K562 (cell line): ENCODE measurements around the gene SULT2B1. TPM values are rescaled to one million over a fixed set of nuclear protein-coding genes. Genes with fewer than 3 reads are reported as not detected.
A peak's percentile ranks its signal among the peaks of the same experiment; 100 is the strongest.

Experiments
- ARID3A ChIP-seq: IDR thresholded peaks from 2 replicates; pipeline ENCODE4 v1.6.1; 2012; ENCODE audit warnings: low read depth, low read length, improper control_type of control experiment, borderline replicate concordance
- E2F6 ChIP-seq, 2 experiments: IDR thresholded peaks; 2 replicates each; pipeline ENCODE4 v1.6.1; 2011; ENCODE audit warnings: borderline replicate concordance in 1 of 2, control low read depth in 1 of 2, low read depth in 1 of 2, low read length in 1 of 2, mild to moderate bottlenecking in 1 of 2, mixed read lengths in 1 of 2, moderate library complexity in 1 of 2; ENCODE audit not compliant: insufficient read depth in 1 of 2, insufficient read length in 1 of 2, poor library complexity in 1 of 2, severe bottlenecking in 1 of 2; ENCODE audit errors: extremely low read depth in 1 of 2
- EP400 ChIP-seq: fragments of 450-650 bp; IDR thresholded peaks from 2 replicates; pipeline ENCODE4 v1.6.1; 2017; ENCODE audit warnings: antibody characterized with exemption, mild to moderate bottlenecking, moderate library complexity
- HMG20A ChIP-seq: fragments of 450-650 bp; formaldehyde crosslinking; conservative IDR thresholded peaks from 2 replicates; pipeline ENCODE4 v1.4.0; 2020; ENCODE audit warnings: mild to moderate bottlenecking, mixed read lengths
- RBFOX2 ChIP-seq: fragments of 200-400 bp; formaldehyde crosslinking; IDR thresholded peaks from 2 replicates; pipeline ENCODE4 v1.6.1; 2017; ENCODE audit warnings: low read depth, mild to moderate bottlenecking, low read length, moderate library complexity
- RERE ChIP-seq: sonication (generic); formaldehyde crosslinking; IDR thresholded peaks from 2 replicates; pipeline ENCODE4 v1.8.0; 2023; ENCODE audit warnings: missing genetic modification reagents, mild to moderate bottlenecking, borderline replicate concordance
- SIN3A ChIP-seq, 2 experiments: fragments of 150-350 bp in 1 of 2; IDR thresholded peaks; 2 replicates each; pipeline ENCODE4 v1.6.1; 2011 to 2016; ENCODE audit warnings: borderline replicate concordance in 2 of 2, low read depth in 2 of 2, low read length in 2 of 2, mild to moderate bottlenecking in 2 of 2, moderate library complexity in 2 of 2; ENCODE audit not compliant: control insufficient read depth in 1 of 2
- SRF ChIP-seq, 2 experiments: fragments of 250-450, 450-650 bp in 1 of 2; sonication (Bioruptor Pico) in 1 of 2; sonication (generic) in 1 of 2; formaldehyde crosslinking; IDR thresholded peaks; 2 replicates each; pipeline versions ENCODE4 v1.5.0 to v1.5.1; 2020 to 2022; ENCODE audit warnings: mild to moderate bottlenecking in 1 of 2, missing genetic modification reagents in 1 of 2
- ZBTB11 ChIP-seq, 3 experiments: fragments of 200-800 bp in 1 of 3; fragments of 250-450 bp in 1 of 3; fragments of 450-650 bp in 1 of 3; sonication (Bioruptor Pico) in 1 of 3; sonication (Bioruptor generic) in 1 of 3; formaldehyde crosslinking in 1 of 3; IDR thresholded peaks; 2 replicates each; pipeline versions ENCODE4 v1.6.1 to v1.8.0; 2016 to 2022; ENCODE audit warnings: mild to moderate bottlenecking in 2 of 3, missing genetic modification characterization in 2 of 3, missing compliant biosample characterization in 1 of 3, moderate library complexity in 1 of 3
- ZKSCAN3 ChIP-seq: fragments of 250-450 bp; sonication (Bioruptor Pico); IDR thresholded peaks from 2 replicates; pipeline ENCODE4 v1.4.0; 2020
- polyA plus RNA-seq, 8 experiments: library from polyadenylated mRNA; depleted of rRNA in 4 of 8; stranded (reverse) in 5 of 8; unstranded in 3 of 8; fragments of >200 nt; fragmentation: Nextera tagmentation in 2 of 8; fragmentation: Illumina TruSeq in 1 of 8; extraction: Ambion mirVana in 2 of 8; extraction: Trizol in 1 of 8; gene quantifications; 2 replicates each; pipeline versions ENCODE4 v1.2.1 to v1.2.3, GENCODE V29; 2011 to 2014; ENCODE audit warnings: inconsistent platforms in 1 of 8, missing spikeins in 1 of 8
- total RNA-seq, 7 experiments: library from RNA; depleted of rRNA in 6 of 7; stranded (reverse); fragments of >200 nt in 6 of 7; fragmentation: Illumina TruSeq in 2 of 7; extraction: Trizol in 2 of 7; gene quantifications; 2 replicates each; pipeline versions ENCODE4 v1.2.1 to v1.2.3, GENCODE V29; 2011 to 2021; ENCODE audit warnings: low replicate concordance in 1 of 7

The SULT2B1 gene
- total and polyA plus RNA-seq, 9 of the 15 experiments (the other 6 are each of a cell fraction or from before 2014, with no cell fraction given), result 0.09 to 0.62 (median 0.22) TPM; not detected in 2

GRCh38 chr19:48618916-48619691 lies 67.1 kb downstream of the SULT2B1 start, which contains the start of the genes RPL18 and SPHK2 (continued):
- no peak for TF ChIP-seq RERE (CRISPR knock-in tag)
- peak; percentile 100 for TF ChIP-seq RBFOX2
- TF ChIP-seq E2F6 (IDR thresholded peaks at IDR 0.05; ENCODE audit: borderline replicate concordance in 1 of 2, extremely low read depth in 1 of 2, insufficient read depth in 1 of 2, insufficient read length in 1 of 2, low read depth in 1 of 2, low read length in 1 of 2, poor library complexity in 1 of 2, severe bottlenecking in 1 of 2), result peak; percentile 74 to 79
- TF ChIP-seq SIN3A (IDR thresholded peaks at IDR 0.05; ENCODE audit: borderline replicate concordance in 2 of 2, control insufficient read depth in 1 of 2, low read depth in 2 of 2, low read length in 2 of 2), result peak in 1 of 2 experiments; percentile 85; a peak in 1 of 4 replicates
- peak in 1 of 3 experiments; percentile 71; a peak in 2 of 6 replicates for TF ChIP-seq ZBTB11 (CRISPR knock-in tag; IDR thresholded peaks at IDR 0.05)
- no peak for TF ChIP-seq HMG20A (CRISPR knock-in tag)
- TF ChIP-seq SRF (CRISPR knock-in tag; IDR thresholded peaks at IDR 0.05), result peak in 1 of 2 experiments; percentile 73; a peak in 1 of 4 replicates
- TF ChIP-seq EP400, result peak; percentile 100
- TF ChIP-seq ARID3A, result peak; percentile 60; the same call in 1 of the 2 replicates
- TF ChIP-seq ZKSCAN3 (CRISPR knock-in tag), result no peak
